KBM-7 (cell line): ENCODE results near the gene DDX4.
"Not testable (repeated sequence)": the region's sequence is repeated elsewhere in the genome, so short reads cannot be mapped to it uniquely, and the experiment has no call there.

ENCODE experiments used
- DNase-seq: peaks from one replicate; pipeline ENCODE4 v3.0.0-alpha.2; 2015
- in situ Hi-C: fragments of 300-500 bp; cut with MboI; formaldehyde crosslinking; loops from 2 replicates; pipeline ENCODE4 v1.14.3; 2020; ENCODE audit warnings: low sequenced_read_pairs, low pct_unique_long_range_greater_than_20kb, mixed read lengths

DDX4 gene

DNA sequence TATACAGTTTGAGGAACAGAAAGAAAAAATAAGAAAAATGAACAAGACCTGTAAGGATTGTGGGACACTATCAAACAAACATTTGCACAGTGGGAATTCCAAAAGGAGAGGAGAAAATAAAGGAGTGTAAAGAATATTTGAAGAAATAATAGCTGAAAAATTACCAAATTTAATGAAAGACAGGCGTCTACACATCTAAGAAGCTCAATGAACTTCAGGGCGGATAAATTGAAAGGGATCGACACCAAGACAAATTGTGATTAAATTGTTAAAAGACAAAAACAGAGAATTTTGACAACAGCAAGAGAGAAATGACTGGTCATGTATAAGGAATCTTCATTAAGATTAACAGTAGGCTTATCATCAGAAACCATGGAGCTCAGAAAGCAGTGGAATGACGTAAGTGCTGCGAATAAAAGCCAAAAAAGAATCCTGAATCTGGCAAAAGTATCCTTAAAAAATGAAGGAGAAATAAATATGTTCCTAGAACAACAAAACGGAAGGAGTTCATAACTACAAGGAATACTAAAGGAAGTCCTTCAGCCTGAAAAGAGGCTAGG, 22.3 kb upstream of the DDX4 start:
- no peak for DNase-seq
- in situ Hi-C loops: loop anchor here (25.0 kb wide), 1 partner anchor 497 kb away; no protein-coding TSS in a partner anchor

GRCh38 chr5:55719026-55719425, 18.8 kb upstream of the DDX4 start:
- in situ Hi-C loops: loop anchor here (25.0 kb wide), 1 partner anchor 493 kb away; no protein-coding TSS in a partner anchor
- DNase-seq: not testable (repeated sequence)

DNA sequence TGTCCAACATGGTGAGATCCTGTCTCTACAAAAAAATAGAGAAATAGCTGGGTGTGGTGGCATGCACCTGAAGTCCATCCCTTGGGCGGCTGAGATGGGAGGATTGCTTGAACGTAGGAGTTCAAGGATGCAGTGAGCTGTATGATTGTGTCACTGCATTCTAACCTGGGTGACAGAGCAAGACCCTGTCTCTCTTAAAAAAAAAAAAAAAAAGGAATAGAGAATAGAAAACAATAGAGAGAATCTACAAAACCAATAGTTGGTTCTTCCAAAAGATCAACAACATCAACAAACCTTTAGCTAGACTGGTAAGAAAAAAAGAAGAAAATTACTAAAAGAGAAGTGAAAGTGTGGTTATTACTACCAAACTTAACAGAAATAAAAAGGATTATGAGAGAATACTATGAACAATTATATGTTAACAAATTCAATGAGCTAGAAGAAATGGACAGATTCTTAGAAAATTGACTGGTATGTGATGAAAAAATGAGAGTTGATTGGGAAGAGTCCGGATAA, 17.6 kb upstream of the DDX4 start:
- no peak for DNase-seq
- in situ Hi-C loops: loop anchor here (25.0 kb wide), 1 partner anchor 492 kb away; no protein-coding TSS in a partner anchor

DNA sequence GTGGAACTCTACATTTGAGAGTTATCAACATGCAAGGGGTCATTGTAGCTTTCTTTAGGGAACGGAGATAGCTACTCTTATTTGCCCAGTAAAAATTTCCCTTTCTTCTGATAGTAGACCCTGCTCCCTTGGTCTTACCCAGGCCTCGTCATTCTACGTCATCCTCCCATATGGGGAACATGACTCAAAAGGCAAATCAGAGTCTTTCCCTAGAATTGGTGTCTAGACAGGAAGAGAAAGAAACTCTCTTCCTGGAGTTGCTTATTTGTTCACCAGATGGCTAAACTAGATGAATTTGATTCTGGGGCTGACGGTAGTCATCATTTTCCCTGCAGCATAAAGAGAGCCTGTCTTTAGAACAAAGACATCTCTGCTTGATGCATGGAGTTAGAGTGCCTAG, 13.6 kb upstream of the DDX4 start:
- in situ Hi-C loops: loop anchor here (25.0 kb wide), 1 partner anchor 488 kb away; no protein-coding TSS in a partner anchor
- DNase-seq: no peak

DNA sequence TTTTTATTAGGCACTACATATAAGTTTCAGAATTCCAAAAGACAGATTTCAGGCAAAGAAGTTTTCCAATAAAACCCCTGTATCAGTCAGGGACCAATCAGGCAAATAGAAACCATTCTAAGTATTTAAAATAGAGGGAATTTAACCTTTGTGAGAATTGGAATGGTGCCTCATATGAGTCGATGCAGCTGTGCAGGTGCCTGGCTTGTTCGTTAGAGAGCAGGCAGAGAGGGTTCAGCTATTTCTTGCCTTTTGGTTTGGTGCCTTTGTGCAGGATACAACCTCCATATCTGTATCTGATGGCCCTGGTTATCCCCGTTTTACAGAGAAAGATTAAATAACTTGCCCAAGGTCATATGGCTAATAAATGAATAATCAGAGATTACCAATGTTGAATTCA, 6.0 kb upstream of the DDX4 start:
- DNase-seq: no peak
- in situ Hi-C loops: no loop called here

- DNase-seq: no peak
- in situ Hi-C loops: no loop called here
Measured at GRCh38 chr5:55732585-55732984, 5.3 kb upstream of the DDX4 start.

DNA sequence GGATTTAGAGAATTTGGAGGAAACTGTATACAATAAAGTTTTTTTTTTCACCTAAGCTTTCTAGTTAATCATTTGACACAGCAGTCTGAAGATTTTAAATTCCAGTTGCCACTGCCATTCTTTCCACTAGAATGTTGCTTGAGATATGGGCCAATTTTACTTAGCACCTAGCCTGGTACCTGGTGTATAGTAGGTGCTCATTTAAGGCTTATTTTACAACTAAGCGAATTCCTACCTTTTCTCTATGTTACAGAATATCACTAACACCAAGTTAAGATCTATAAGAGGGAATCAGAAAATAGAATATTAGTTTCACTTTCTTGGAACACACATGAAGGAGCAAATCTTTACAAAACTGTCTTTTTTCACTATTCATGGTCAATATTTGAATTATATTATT, 3.2 kb upstream of the DDX4 start:
- in situ Hi-C loops: no loop called here
- DNase-seq: no peak

GRCh38 chr5:55742778-55743177, 4.9 kb downstream of the DDX4 start:
- in situ Hi-C loops: no loop called here
- no peak for DNase-seq

DNA sequence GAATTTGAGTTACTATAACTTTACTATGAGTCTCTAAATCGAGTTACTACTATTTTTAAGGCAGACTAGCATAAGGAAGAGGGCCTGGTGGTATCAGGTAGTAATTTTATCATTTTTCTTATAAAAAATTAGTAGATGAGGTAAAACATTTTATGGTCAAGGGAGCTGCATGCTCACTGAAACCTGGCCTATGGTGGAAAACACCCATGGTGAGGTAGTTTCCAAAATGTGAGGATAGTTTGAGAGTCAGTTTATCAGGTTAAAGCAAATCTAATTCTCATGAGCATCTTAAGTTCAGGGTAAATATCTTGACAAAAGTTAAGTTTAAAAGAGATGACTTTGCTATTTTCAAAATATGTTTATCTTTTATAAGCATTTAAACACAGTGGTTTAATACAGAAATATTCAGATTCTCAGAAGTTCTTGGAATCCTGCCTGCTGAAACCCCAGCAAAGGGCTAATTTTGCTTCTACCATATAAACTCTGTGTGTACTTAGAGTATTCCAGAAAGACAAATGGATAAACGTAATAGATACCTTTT, 10.0 kb downstream of the DDX4 start:
- no peak for DNase-seq
- in situ Hi-C loops: no loop called here

- DNase-seq: no peak
- in situ Hi-C loops: no loop called here
Measured at GRCh38 chr5:55749387-55749786, 11.5 kb downstream of the DDX4 start.

- in situ Hi-C loops: no loop called here
- DNase-seq: no peak
Measured at GRCh38 chr5:55750063-55750462, 12.2 kb downstream of the DDX4 start.

GRCh38 chr5:55750499-55750898, 12.6 kb downstream of the DDX4 start:
- in situ Hi-C loops: no loop called here
- no peak for DNase-seq

DNA sequence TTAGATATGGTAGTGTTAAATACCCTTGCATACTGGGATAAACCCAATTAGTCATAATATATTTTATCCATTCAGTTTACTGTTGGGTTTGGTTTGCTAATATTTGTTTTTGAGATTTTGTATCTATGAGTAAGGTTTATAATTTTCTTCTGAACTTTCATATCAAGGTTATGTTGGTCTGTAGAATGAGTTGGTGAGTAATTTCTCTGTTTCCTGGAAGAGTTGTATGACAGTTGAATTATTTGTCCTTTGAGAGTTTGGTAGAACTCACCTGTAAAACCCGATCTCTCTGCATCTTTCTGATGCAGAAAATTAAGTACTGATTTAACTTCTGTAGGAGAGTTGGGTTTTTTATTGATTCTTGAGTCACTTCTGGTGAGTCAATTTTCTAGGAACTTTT, 20.4 kb downstream of the DDX4 start:
- in situ Hi-C loops: no loop called here
- DNase-seq: no peak

DNA sequence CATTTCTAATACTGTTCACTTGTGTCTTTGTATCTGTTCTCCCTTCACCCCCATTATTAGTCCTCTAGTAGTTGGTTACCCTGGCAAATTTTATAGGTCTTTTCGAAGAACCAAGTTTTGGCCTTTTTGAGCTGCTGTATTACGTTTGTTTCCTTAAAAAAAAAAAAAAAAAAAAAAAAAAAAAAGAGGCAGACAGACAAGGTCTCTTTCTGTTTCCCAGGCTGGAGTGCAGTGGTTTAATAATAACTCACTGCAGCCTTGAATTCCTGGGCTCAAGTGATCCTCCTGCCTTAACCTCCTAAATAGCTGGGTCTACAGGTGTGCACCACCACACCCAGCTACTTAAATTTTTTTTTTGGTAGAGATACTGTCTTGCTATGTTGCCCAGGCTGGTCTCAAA, 20.9 kb downstream of the DDX4 start:
- in situ Hi-C loops: no loop called here
- no peak for DNase-seq

DNA sequence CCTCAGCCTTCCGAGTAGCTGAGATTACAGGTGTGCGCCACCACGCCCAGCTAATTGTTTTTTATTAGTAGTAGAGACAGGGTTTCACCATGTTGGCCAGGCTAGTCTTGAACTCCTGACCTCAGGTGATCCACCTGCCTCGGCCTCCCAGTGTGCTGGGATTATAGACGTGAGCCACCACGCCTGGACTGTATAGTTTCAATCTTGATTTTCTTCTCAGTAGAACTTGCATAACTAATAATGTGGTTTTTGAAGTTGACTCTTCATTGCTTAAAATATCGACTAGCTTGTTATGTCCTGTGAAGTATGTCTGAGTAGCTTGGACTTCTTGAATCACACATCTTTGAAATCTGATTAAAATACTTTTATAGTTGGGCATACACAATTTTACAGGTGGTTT, 23.9 kb downstream of the DDX4 start:
- DNase-seq, in situ Hi-C loops: not testable (repeated sequence)

- peak; percentile 5 for DNase-seq
- in situ Hi-C loops: no loop called here
Measured at GRCh38 chr5:55763746-55764420, 26.0 kb downstream of the DDX4 start.

- no peak for DNase-seq
- in situ Hi-C loops: no loop called here
Measured at GRCh38 chr5:55768279-55768678, 30.4 kb downstream of the DDX4 start.

- in situ Hi-C loops: no loop called here
- no peak for DNase-seq
Measured at GRCh38 chr5:55771175-55771655, 33.4 kb downstream of the DDX4 start.

GRCh38 chr5:55773057-55773456, 35.2 kb downstream of the DDX4 start:
- no peak for DNase-seq
- in situ Hi-C loops: no loop called here

DNA sequence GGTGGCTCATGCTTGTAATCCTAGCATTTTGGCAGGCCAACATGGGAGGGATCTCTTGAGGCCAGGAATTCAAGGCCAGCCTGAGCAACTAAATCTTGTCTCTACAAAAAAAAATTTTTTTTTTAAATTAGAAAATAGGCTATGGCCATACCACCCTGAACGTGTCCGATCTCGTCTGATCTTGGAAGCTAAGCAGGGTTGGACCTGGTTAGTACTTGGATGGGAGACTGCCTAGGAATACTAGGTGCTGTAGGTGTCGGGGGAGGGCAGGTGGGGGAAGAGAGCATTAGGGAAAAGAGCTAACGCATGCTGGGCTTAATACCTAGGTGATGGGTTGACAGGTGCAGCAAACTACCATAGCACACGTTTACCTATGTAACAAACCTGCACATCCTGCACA, 39.5 kb downstream of the DDX4 start:
- in situ Hi-C loops: no loop called here
- no peak for DNase-seq
